SK-N-SH (cell line): ENCODE measurements around the gene RP2. TPM values are rescaled to one million over a fixed set of nuclear protein-coding genes. Genes with fewer than 3 reads are reported as not detected.
A peak's percentile ranks its signal among the peaks of the same experiment; 100 is the strongest.

Experiments used
- CTCF ChIA-PET: fragments of 300-600, 350-600 bp; formaldehyde crosslinking; extraction: SDS; loops from one replicate; lab custom pipeline; 2021; lab: Yijun Ruan, JAX
- POLR2A ChIA-PET: fragments of 350-600 bp; sonication (Branson Sonifier 250); formaldehyde crosslinking; extraction: SDS; loops from one replicate; lab custom pipeline; 2020; ENCODE audit warnings: antibody characterized with exemption, inconsistent platforms; lab: Yijun Ruan, JAX
- DNase-seq: peaks from one replicate; pipeline ENCODE4 v3.0.0; 2012
- H2AFZ ChIP-seq: fragments of 200-600 bp; sonication (generic); 2 replicates; pipeline ENCODE4 v1.8.1; 2016; ENCODE audit warnings: antibody characterized with exemption, mild to moderate bottlenecking, low read depth
- H3F3A ChIP-seq: fragments of 200-600 bp; sonication (generic); replicated peaks from 2 replicates; pipeline ENCODE3; 2016; ENCODE audit warnings: antibody characterized with exemption, mild to moderate bottlenecking; ENCODE audit not compliant: insufficient read depth
- H3K27ac ChIP-seq, 2 experiments: fragments of 200-500 bp in 1 of 2; fragments of 200-600 bp in 1 of 2; sonication (Bioruptor generic) in 1 of 2; sonication (generic), shearing (Covaris generic) in 1 of 2; 2 replicates each; pipeline versions ENCODE4 v1.5.1 to v1.6.1; 2014 to 2016; ENCODE audit warnings: low read depth in 2 of 2, inconsistent platforms in 1 of 2, low read length in 1 of 2, mild to moderate bottlenecking in 1 of 2, mixed read lengths in 1 of 2
- H3K27me3 ChIP-seq: fragments of 200-600 bp; sonication (generic), shearing (Covaris generic); 2 replicates; pipeline ENCODE4 v1.6.1; 2016; ENCODE audit warnings: mixed run types; ENCODE audit not compliant: insufficient read depth
- H3K36me3 ChIP-seq, 2 experiments: fragments of 200-500 bp in 1 of 2; fragments of 200-600 bp in 1 of 2; sonication (Bioruptor generic) in 1 of 2; sonication (generic) in 1 of 2; replicated peaks in 1 of 2; 2 replicates each; pipeline versions ENCODE3 to v1.5.1; 2014 to 2016; ENCODE audit warnings: low read length in 1 of 2, mild to moderate bottlenecking in 1 of 2; ENCODE audit not compliant: insufficient read depth in 2 of 2, control insufficient read depth in 1 of 2
- H3K4me1 ChIP-seq, 2 experiments: fragments of 200-500 bp in 1 of 2; fragments of 200-600 bp in 1 of 2; sonication (Bioruptor generic) in 1 of 2; sonication (generic), shearing (Covaris generic) in 1 of 2; 2 replicates each; pipeline versions ENCODE4 v1.5.1 to v1.6.1; 2014 to 2016; ENCODE audit warnings: low read depth in 1 of 2, low read length in 1 of 2, mixed run types in 1 of 2; ENCODE audit not compliant: insufficient read depth in 2 of 2, control insufficient read depth in 1 of 2
- H3K4me2 ChIP-seq: fragments of 200-600 bp; sonication (generic), shearing (Covaris generic); 2 replicates; pipeline ENCODE4 v1.6.1; 2017; ENCODE audit warnings: mixed run types
- H3K4me3 ChIP-seq, 2 experiments: fragments of 200-500 bp in 1 of 2; fragments of 200-600 bp in 1 of 2; sonication (Bioruptor generic) in 1 of 2; sonication (generic), shearing (Covaris generic) in 1 of 2; 2 replicates each; pipeline versions ENCODE4 v1.5.1 to v1.8.1; 2014 to 2016; ENCODE audit warnings: low read depth in 2 of 2, inconsistent platforms in 1 of 2, low read length in 1 of 2, mild to moderate bottlenecking in 1 of 2, mixed read lengths in 1 of 2, moderate library complexity in 1 of 2
- H3K79me2 ChIP-seq: fragments of 200-600 bp; sonication (generic); 2 replicates; pipeline ENCODE4 v1.8.1; 2017; ENCODE audit warnings: mild to moderate bottlenecking; ENCODE audit not compliant: insufficient read depth
- H3K9ac ChIP-seq: fragments of 200-600 bp; sonication (generic); 2 replicates; pipeline ENCODE4 v1.6.1; 2017; ENCODE audit warnings: mixed run types
- H3K9me2 ChIP-seq: fragments of 200-600 bp; sonication (generic); 2 replicates; pipeline ENCODE4 v1.6.1; 2017; ENCODE audit warnings: mixed run types
- H3K9me3 ChIP-seq: fragments of 200-600 bp; sonication (generic); 2 replicates; pipeline ENCODE4 v1.6.1; 2017; ENCODE audit warnings: mixed run types, mild to moderate bottlenecking, moderate library complexity
- H4K20me1 ChIP-seq: fragments of 200-600 bp; sonication (generic); 2 replicates; pipeline ENCODE4 v1.6.1; 2017; ENCODE audit warnings: mild to moderate bottlenecking, mixed run types; ENCODE audit not compliant: insufficient read depth
- CHD2 ChIP-seq: fragments of 150-350 bp; IDR thresholded peaks from 2 replicates; pipeline ENCODE4 v1.6.1; 2018; ENCODE audit warnings: low read length; ENCODE audit not compliant: partially characterized antibody
- ELF1 ChIP-seq: IDR thresholded peaks from 2 replicates; pipeline ENCODE4 v1.4.0; 2012
- FOSL2 ChIP-seq: IDR thresholded peaks from 2 replicates; pipeline ENCODE4 v1.4.0; 2012; ENCODE audit warnings: low read depth, mild to moderate bottlenecking, moderate library complexity, borderline replicate concordance
- MAX ChIP-seq: IDR thresholded peaks from 2 replicates; pipeline ENCODE4 v1.4.0; 2012; ENCODE audit warnings: low read depth
- NFIC ChIP-seq: IDR thresholded peaks from 2 replicates; pipeline ENCODE4 v1.4.0; 2012; ENCODE audit warnings: borderline replicate concordance
- RCOR1 ChIP-seq: fragments of 150-350 bp; IDR thresholded peaks from 2 replicates; pipeline ENCODE4 v1.6.1; 2017; ENCODE audit warnings: antibody characterized with exemption, low read length
- whole genome bisulfite sequencing: methylation state at CpG from one replicate; pipeline ENCODE4 v1.1.6; 2017; ENCODE audit warnings: low lambda C conversion rate; 5-methylcytosine and 5-hydroxymethylcytosine counted together
- polyA plus RNA-seq, 3 experiments: library from polyadenylated mRNA; depleted of rRNA; stranded (reverse); fragments of >200 nt; gene quantifications; 2 replicates each; pipeline ENCODE4 v1.2.3, GENCODE V29; 2012
- TF ChIP-seq, protein P1 (sequence below): fragments of 200-600 bp; sonication (generic); IDR thresholded peaks from 2 replicates; pipeline ENCODE4 v1.6.1; 2017; ENCODE audit warnings: antibody characterized with exemption, mild to moderate bottlenecking, moderate library complexity
- TF ChIP-seq, protein P2 (sequence below): IDR thresholded peaks from 2 replicates; pipeline ENCODE4 v1.4.0; 2012; ENCODE audit warnings: low read depth, borderline replicate concordance
- TF ChIP-seq, protein P3 (sequence below): fragments of 150-350 bp; IDR thresholded peaks from 2 replicates; pipeline ENCODE4 v1.6.1; 2017; ENCODE audit warnings: antibody characterized with exemption, low read length, low read depth, borderline replicate concordance

Gene RP2
- polyA plus RNA-seq, 1 of the 3 experiments (the other 2 are of a cell fraction): 4.5 TPM

DNA sequence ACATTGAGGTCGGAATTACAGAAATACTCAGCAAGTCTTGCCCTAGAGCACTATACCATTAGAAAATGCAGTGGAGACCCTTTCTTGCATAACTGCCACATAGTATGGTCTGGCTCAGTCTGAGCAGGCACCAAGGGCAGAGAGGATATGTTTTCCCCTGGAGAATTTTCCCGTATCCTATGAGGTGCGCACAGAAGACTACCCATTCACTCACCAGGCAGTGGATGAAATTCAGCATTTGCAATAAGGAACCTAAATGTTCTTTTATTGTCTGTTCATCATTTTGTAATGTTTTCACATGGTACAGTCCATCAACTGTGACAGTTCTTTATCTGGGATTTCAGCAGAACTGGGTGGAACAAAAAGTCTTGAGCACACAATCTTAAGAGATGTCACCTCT is 90.9 kb downstream of the RP2 start (continued):
- TF ChIP-seq, protein P1, sequence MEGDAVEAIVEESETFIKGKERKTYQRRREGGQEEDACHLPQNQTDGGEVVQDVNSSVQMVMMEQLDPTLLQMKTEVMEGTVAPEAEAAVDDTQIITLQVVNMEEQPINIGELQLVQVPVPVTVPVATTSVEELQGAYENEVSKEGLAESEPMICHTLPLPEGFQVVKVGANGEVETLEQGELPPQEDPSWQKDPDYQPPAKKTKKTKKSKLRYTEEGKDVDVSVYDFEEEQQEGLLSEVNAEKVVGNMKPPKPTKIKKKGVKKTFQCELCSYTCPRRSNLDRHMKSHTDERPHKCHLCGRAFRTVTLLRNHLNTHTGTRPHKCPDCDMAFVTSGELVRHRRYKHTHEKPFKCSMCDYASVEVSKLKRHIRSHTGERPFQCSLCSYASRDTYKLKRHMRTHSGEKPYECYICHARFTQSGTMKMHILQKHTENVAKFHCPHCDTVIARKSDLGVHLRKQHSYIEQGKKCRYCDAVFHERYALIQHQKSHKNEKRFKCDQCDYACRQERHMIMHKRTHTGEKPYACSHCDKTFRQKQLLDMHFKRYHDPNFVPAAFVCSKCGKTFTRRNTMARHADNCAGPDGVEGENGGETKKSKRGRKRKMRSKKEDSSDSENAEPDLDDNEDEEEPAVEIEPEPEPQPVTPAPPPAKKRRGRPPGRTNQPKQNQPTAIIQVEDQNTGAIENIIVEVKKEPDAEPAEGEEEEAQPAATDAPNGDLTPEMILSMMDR: no peak
- TF ChIP-seq ELF1 (no peak), NFIC (no peak)

- no peaks in the 10 kb centered on the region for H3K4me1 ChIP-seq
- H3K27ac ChIP-seq: peak overlapping the region in 1 of 2 experiments; percentile 49; a peak in 2 of 4 replicates
- POLR2A ChIA-PET: no interaction called here
- H3K9me3 ChIP-seq: no peaks in the 10 kb centered on the region
- no peak overlapping the region for H3K4me2 ChIP-seq
- H3K36me3 ChIP-seq: no peaks in the 10 kb centered on the region
- TF ChIP-seq FOSL2: peak; percentile 22; the same call in 1 of the 2 replicates
- TF ChIP-seq, protein P1: no peak
- TF ChIP-seq, protein P2, sequence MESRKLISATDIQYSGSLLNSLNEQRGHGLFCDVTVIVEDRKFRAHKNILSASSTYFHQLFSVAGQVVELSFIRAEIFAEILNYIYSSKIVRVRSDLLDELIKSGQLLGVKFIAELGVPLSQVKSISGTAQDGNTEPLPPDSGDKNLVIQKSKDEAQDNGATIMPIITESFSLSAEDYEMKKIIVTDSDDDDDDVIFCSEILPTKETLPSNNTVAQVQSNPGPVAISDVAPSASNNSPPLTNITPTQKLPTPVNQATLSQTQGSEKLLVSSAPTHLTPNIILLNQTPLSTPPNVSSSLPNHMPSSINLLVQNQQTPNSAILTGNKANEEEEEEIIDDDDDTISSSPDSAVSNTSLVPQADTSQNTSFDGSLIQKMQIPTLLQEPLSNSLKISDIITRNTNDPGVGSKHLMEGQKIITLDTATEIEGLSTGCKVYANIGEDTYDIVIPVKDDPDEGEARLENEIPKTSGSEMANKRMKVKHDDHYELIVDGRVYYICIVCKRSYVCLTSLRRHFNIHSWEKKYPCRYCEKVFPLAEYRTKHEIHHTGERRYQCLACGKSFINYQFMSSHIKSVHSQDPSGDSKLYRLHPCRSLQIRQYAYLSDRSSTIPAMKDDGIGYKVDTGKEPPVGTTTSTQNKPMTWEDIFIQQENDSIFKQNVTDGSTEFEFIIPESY: no peak
- TF ChIP-seq, protein P3, sequence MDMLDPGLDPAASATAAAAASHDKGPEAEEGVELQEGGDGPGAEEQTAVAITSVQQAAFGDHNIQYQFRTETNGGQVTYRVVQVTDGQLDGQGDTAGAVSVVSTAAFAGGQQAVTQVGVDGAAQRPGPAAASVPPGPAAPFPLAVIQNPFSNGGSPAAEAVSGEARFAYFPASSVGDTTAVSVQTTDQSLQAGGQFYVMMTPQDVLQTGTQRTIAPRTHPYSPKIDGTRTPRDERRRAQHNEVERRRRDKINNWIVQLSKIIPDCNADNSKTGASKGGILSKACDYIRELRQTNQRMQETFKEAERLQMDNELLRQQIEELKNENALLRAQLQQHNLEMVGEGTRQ: no peak
- TF ChIP-seq CHD2: no peak
- no peak for TF ChIP-seq MAX
- TF ChIP-seq RCOR1: no peak
- TF ChIP-seq, all 33 proteins: peak for 1
- Histone ChIP-seq H4K20me1 (peaks cover 3% of the 10 kb centered on the region; the same call in 1 of the 2 replicates), H3K79me2 (peaks cover 48% of the 10 kb centered on the region), H3K4me3 (no peak overlapping the region), H3K27me3 (no peaks in the 10 kb centered on the region; the same call in 1 of the 2 replicates), H2AFZ (no peak overlapping the region), H3K9me2 (no peaks in the 10 kb centered on the region), H3F3A (no peaks in the 10 kb centered on the region), H3K9ac (no peak overlapping the region)
- CTCF ChIA-PET: interaction anchor here (1.0 to 1.5 kb wide), 4 partner anchors 16 to 56 kb away, joined by 3 to 6 read pairs (median 4); no protein-coding TSS in a partner anchor
- WGBS: 17% methylated on average over 3 of the region's 3 CpGs
- no peak for DNase-seq
Measured at GRCh38 chrX:46929439-46930261, 92.8 kb downstream of the RP2 start.

Other genes starting within 250 kb of the RP2 start
- 10.3 and 10.5 TPM in 2 replicates for gene SLC9A7, start 77.9 kb upstream of the RP2 start, polyA plus RNA-seq (2012; rRNA removed)
- 3.0 and 4.3 TPM in 2 replicates for gene JADE3, start 75.4 kb downstream of the RP2 start, polyA plus RNA-seq (2012; rRNA removed)
- 0.05 and 0.06 TPM in 2 replicates for gene RGN, start 241.4 kb downstream of the RP2 start, polyA plus RNA-seq (2012; rRNA removed)